ENCODE data around the gene TXNDC11. TPM values are rescaled to one million over a fixed set of nuclear protein-coding genes. Genes with fewer than 3 reads are reported as not detected.

Gene TXNDC11
- total and polyA plus RNA-seq, 10 of the 15 experiments (the other 5 are each of a cell fraction or from before 2014, with no cell fraction given) = 1.7 to 86.7 (median 54.4) TPM

DNA sequence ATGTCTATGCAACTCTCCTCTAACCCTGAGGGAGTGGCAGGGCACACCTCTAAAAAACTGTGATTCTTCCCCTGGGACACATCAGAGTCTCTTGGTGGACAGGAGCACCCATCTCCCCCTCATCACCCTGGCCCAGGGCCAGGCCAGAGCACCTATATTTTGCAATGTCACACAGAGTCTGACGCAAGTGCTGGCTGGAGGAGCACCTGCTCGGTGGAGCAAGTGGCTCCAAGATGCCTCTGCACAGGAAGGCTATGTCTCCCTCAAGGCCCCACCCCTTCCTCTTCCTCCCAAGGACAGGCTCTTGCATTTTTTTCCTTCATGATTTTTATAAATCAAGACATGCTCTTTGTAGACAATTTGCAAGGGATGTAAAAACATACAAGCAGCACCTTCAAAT, 61.1 kb downstream of the TXNDC11 start (continued):
- TF ChIP-seq POLR2AphosphoS5 (IDR thresholded peaks at IDR 0.05; ENCODE audit: low read length) (0 out of 2 replicates have a peak, but pooled peaks have one; percentile 29), SMAD1 (IDR thresholded peaks at IDR 0.05; ENCODE audit: low read depth, partially characterized antibody) (peak; percentile 75), BHLHE40 (IDR thresholded peaks at IDR 0.05; ENCODE audit: borderline replicate concordance in 1 of 2, low read depth in 2 of 2, low read length in 1 of 2) (0 out of 4 replicates have a peak, but pooled peaks of 1 of the 2 experiments have one; percentile 28), ZNF274 (IDR thresholded peaks at IDR 0.05; ENCODE audit: insufficient read depth, insufficient read length) (no peak), IRF5 (IDR thresholded peaks at IDR 0.05; ENCODE audit: borderline replicate concordance) (no peak), TARDBP (IDR thresholded peaks at IDR 0.05; ENCODE audit: borderline replicate concordance) (no peak), EP300 (IDR thresholded peaks at IDR 0.05; ENCODE audit: borderline replicate concordance in 1 of 2, control insufficient read depth in 1 of 2, low read depth in 2 of 2, low read length in 2 of 2) (peak in 1 of 2 experiments; percentile 49; a peak in 1 of 4 replicates), ZBTB11 (CRISPR knock-in tag; IDR thresholded peaks at IDR 0.05) (no peak), YBX1 (IDR thresholded peaks at IDR 0.05) (no peak), FOXM1 (IDR thresholded peaks at IDR 0.05; ENCODE audit: low read depth, low read length) (no peak), BRCA1 (IDR thresholded peaks at IDR 0.05; ENCODE audit: low read depth, low read length) (no peak), SKIL (IDR thresholded peaks at IDR 0.05; ENCODE audit: low read depth, poor library complexity, severe bottlenecking) (no peak), POU2F2 (IDR thresholded peaks at IDR 0.05; ENCODE audit: borderline replicate concordance, low read depth, low read length) (no peak), NFXL1 (IDR thresholded peaks at IDR 0.05; ENCODE audit: borderline replicate concordance) (peak; percentile 92), FOS (IDR thresholded peaks at IDR 0.05; ENCODE audit: borderline replicate concordance, extremely low read depth, insufficient read length) (no peak), ZZZ3 (IDR thresholded peaks at IDR 0.05; ENCODE audit: control insufficient read depth, insufficient read length, low read depth) (no peak), KAT2A (conservative IDR thresholded peaks at IDR 0.05; ENCODE audit: control insufficient read depth, low read depth, low read length) (no peak), ZNF622 (IDR thresholded peaks at IDR 0.05) (no peak), MEF2B (IDR thresholded peaks at IDR 0.05; ENCODE audit: partially characterized antibody, poor library complexity, severe bottlenecking) (peak; percentile 72), SPI1 (IDR thresholded peaks at IDR 0.05; ENCODE audit: borderline replicate concordance, insufficient read depth, low read depth, low read length) (no peak), POLR2AphosphoS2 (IDR thresholded peaks at IDR 0.05; ENCODE audit: low read depth, low read length) (no peak)
- TF ChIP-seq, protein P1, sequence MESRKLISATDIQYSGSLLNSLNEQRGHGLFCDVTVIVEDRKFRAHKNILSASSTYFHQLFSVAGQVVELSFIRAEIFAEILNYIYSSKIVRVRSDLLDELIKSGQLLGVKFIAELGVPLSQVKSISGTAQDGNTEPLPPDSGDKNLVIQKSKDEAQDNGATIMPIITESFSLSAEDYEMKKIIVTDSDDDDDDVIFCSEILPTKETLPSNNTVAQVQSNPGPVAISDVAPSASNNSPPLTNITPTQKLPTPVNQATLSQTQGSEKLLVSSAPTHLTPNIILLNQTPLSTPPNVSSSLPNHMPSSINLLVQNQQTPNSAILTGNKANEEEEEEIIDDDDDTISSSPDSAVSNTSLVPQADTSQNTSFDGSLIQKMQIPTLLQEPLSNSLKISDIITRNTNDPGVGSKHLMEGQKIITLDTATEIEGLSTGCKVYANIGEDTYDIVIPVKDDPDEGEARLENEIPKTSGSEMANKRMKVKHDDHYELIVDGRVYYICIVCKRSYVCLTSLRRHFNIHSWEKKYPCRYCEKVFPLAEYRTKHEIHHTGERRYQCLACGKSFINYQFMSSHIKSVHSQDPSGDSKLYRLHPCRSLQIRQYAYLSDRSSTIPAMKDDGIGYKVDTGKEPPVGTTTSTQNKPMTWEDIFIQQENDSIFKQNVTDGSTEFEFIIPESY (IDR thresholded peaks at IDR 0.05) = no peak
